CD4-positive, alpha-beta T cell (primary cell): ENCODE data around the gene PPP1R12B. TPM values are rescaled to one million over a fixed set of nuclear protein-coding genes. Genes with fewer than 3 reads are reported as not detected.
A peak's percentile ranks its signal among the peaks of the same experiment; 100 is the strongest.

Source experiments
- ATAC-seq: fragments of 200-7000 bp; cut with Tn5 transposase; one replicate; pipeline ENCODE4 v1.10.0; 2022; ENCODE audit warnings: mild to moderate bottlenecking; ENCODE audit not compliant: poor library complexity
- CTCF ChIA-PET: fragments of 350-600 bp; sonication (Branson Sonifier 250); formaldehyde crosslinking; loops from one replicate; lab custom pipeline; 2021; ENCODE audit warnings: antibody characterized with exemption, inconsistent platforms; lab: Charles Lee
- POLR2A ChIA-PET: fragments of 350-600 bp; sonication (Branson Sonifier 250); formaldehyde crosslinking; loops from one replicate; lab custom pipeline; 2021; ENCODE audit warnings: antibody characterized with exemption, inconsistent platforms; lab: Charles Lee
- DNase-seq, 14 experiments: peaks; one replicate each; pipeline ENCODE4 v3.0.0-alpha.2; 2013 to 2020; ENCODE audit warnings: mixed read lengths in 2 of 14
- H3K27ac ChIP-seq, 2 donors: one replicate each; pipeline versions ENCODE4 v1.5.1 to v1.7.0; 2013; ENCODE audit warnings: low read length in 2 of 2, low read depth in 1 of 2, mild to moderate bottlenecking in 1 of 2
- H3K27me3 ChIP-seq, 2 experiments: 1 replicate in 1 of 2; 2 replicates in 1 of 2; pipeline versions ENCODE4 v1.6.1 to v1.7.0; 2013; ENCODE audit warnings: low read length in 2 of 2, control low read depth in 1 of 2, mild to moderate bottlenecking in 1 of 2, moderate library complexity in 1 of 2; ENCODE audit not compliant: insufficient read depth in 2 of 2, control insufficient read depth in 1 of 2
- H3K36me3 ChIP-seq: one replicate; pipeline ENCODE4 v1.6.1; 2013; ENCODE audit warnings: low read length, control low read depth; ENCODE audit not compliant: insufficient read depth
- H3K4me1 ChIP-seq: one replicate; pipeline ENCODE4 v1.6.1; 2013; ENCODE audit warnings: low read length, control low read depth; ENCODE audit not compliant: insufficient read depth
- H3K4me3 ChIP-seq: one replicate; pipeline ENCODE4 v1.5.1; 2013; ENCODE audit warnings: mild to moderate bottlenecking, low read length, moderate library complexity
- H3K9me3 ChIP-seq, 2 experiments: 1 replicate in 1 of 2; 2 replicates in 1 of 2; pipeline versions ENCODE4 v1.6.1 to v1.7.0; 2013; ENCODE audit warnings: low read length in 2 of 2, mild to moderate bottlenecking in 2 of 2, control low read depth in 1 of 2, moderate library complexity in 1 of 2; ENCODE audit not compliant: control insufficient read depth in 1 of 2, insufficient read depth in 1 of 2
- H3K27ac Mint-ChIP-seq: one replicate; pipeline ENCODE4 v1.8.0; 2020; ENCODE audit warnings: mixed read lengths
- H3K27me3 Mint-ChIP-seq: one replicate; pipeline ENCODE4 v1.8.0; 2021; ENCODE audit warnings: mixed read lengths
- H3K36me3 Mint-ChIP-seq: one replicate; pipeline ENCODE4 v1.8.0; 2021; ENCODE audit warnings: low read depth, mixed read lengths
- H3K4me1 Mint-ChIP-seq: one replicate; pipeline ENCODE4 v1.8.0; 2021; ENCODE audit warnings: low read depth, mixed read lengths
- H3K4me3 Mint-ChIP-seq: one replicate; pipeline ENCODE4 v1.8.0; 2020; ENCODE audit warnings: mild to moderate bottlenecking, mixed read lengths
- H3K9me3 Mint-ChIP-seq: one replicate; pipeline ENCODE4 v1.8.0; 2020; ENCODE audit warnings: mixed read lengths
- CTCF ChIP-seq: fragments of 200-600 bp; IDR thresholded peaks from one replicate; pipeline ENCODE4 v1.8.0; 2022; ENCODE audit warnings: antibody characterized with exemption, mild to moderate bottlenecking
- intact Hi-C, 2 experiments: fragments of 100-400 bp; cut with DNase I in 1 of 2; cut with micrococcal nuclease in 1 of 2; formaldehyde crosslinking; loops; one replicate each; pipeline versions ENCODE4 v1.15.1 to v1.9.0; 2023 to 2025; cut with DNase I, micrococcal nuclease
- total RNA-seq, 174 experiments: library from RNA in 2 of 174; stranded (reverse) in 2 of 174; gene quantifications; one replicate each; pipeline ENCODE4 v1.2.3 and lab custom pipeline; 2021 to 2026

PPP1R12B gene
- total RNA-seq, 2 experiments from 2014 or later = 15.0 to 15.3 TPM

- Mint-ChIP-seq H3K4me3 (no peak overlapping the region), H3K4me1 (peaks cover 44% of the 10 kb centered on the region), H3K36me3 (no peaks in the 10 kb centered on the region), H3K27me3 (peaks cover 91% of the 10 kb centered on the region), H3K27ac (no peak overlapping the region), H3K9me3 (no peaks in the 10 kb centered on the region)
- CTCF ChIA-PET = no interaction called here
- no peak for ATAC-seq
- Histone ChIP-seq H3K27me3 (peaks cover 54 to 75% of the 10 kb centered on the region in 2 experiments), H3K4me3 (peak overlapping the region; percentile 48), H3K4me1 (peaks cover 33% of the 10 kb centered on the region), H3K36me3 (no peaks in the 10 kb centered on the region), H3K27ac (no peak overlapping the region), H3K9me3 (peaks cover 0 to 12% of the 10 kb centered on the region in 2 experiments)
- POLR2A ChIA-PET = no interaction called here
- no peak for DNase-seq
- intact Hi-C loops = no loop called here
- no peak for TF ChIP-seq CTCF
Observed at GRCh38 chr1:202642212-202642611, 293.7 kb downstream of the PPP1R12B start.

Other genes with a start within 250 kb of the PPP1R12B start
- gene GPR37L1, start 225.8 kb upstream of the PPP1R12B start, total RNA-seq = not detected
- gene ARL8A, start 204.0 kb upstream of the PPP1R12B start, total RNA-seq = 10 to 100 TPM; 73.5 to 73.8 TPM
- gene PTPN7, start 188.1 kb upstream of the PPP1R12B start, total RNA-seq = 100 to 1,000 TPM; 144 to 145 TPM
- under 1 TPM; 0.19 to 0.45 TPM for gene LGR6, start 154.9 kb upstream of the PPP1R12B start, total RNA-seq
- 1 to 10 TPM; 1.1 TPM for gene UBE2T, start 6.8 kb upstream of the PPP1R12B start, total RNA-seq